Suprapubic skin (tissue), 4 donors: ENCODE data around the gene SLC29A2. TPM values are rescaled to one million over a fixed set of nuclear protein-coding genes. Genes with fewer than 3 reads are reported as not detected.
"Not testable (repeated sequence)": the region's sequence is repeated elsewhere in the genome, so short reads cannot be mapped to it uniquely, and the experiment has no call there.

Source experiments
- DNase-seq, 2 donors: peaks; one replicate each; pipeline ENCODE4 v3.0.0-alpha.2; 2019; ENCODE audit warnings: low spot score in 2 of 2
- H3K27ac ChIP-seq: fragments of 200-600 bp; sonication (generic); one replicate; pipeline ENCODE4 v1.5.1; 2019
- H3K27me3 ChIP-seq: fragments of 200-600 bp; sonication (generic); one replicate; pipeline ENCODE4 v1.5.1; 2019
- H3K36me3 ChIP-seq: fragments of 200-600 bp; sonication (generic); one replicate; pipeline ENCODE4 v1.5.1; 2019
- H3K4me1 ChIP-seq: fragments of 200-600 bp; sonication (generic); one replicate; pipeline ENCODE4 v1.5.1; 2019
- H3K4me3 ChIP-seq: fragments of 200-600 bp; sonication (generic); one replicate; pipeline ENCODE4 v1.5.1; 2019; ENCODE audit warnings: mild to moderate bottlenecking
- H3K9me3 ChIP-seq: fragments of 200-600 bp; sonication (generic); one replicate; pipeline ENCODE4 v1.5.1; 2019
- EP300 ChIP-seq: sonication (generic); formaldehyde crosslinking; IDR thresholded peaks from one replicate; pipeline ENCODE4 v1.6.1; 2017; ENCODE audit warnings: antibody characterized with exemption
- POLR2A ChIP-seq, 2 donors: fragments of 450-650 bp; IDR thresholded peaks; one replicate each; pipeline ENCODE4 v1.6.1; 2017; ENCODE audit warnings: antibody characterized with exemption in 2 of 2, mild to moderate bottlenecking in 2 of 2, moderate library complexity in 2 of 2
- POLR2AphosphoS5 ChIP-seq, 3 donors: sonication (generic); formaldehyde crosslinking; IDR thresholded peaks; one replicate each; pipeline ENCODE4 v1.6.1; 2017; ENCODE audit warnings: antibody characterized with exemption in 3 of 3
- whole genome bisulfite sequencing: methylation state at CpG from one replicate; pipeline ENCODE4 v1.1.5; 2018; 5-methylcytosine and 5-hydroxymethylcytosine counted together
- total RNA-seq, 4 donors: library from RNA; depleted of rRNA; stranded (reverse); fragments of >200 nt; gene quantifications; one replicate each; pipeline ENCODE4 v1.1.0, GENCODE V29; 2016
- TF ChIP-seq, protein P1 (sequence below), 2 donors: fragments of 200-600 bp in 1 of 2; fragments of 450-650 bp in 1 of 2; sonication (generic) in 1 of 2; IDR thresholded peaks; one replicate each; pipeline ENCODE4 v1.5.1; 2016 to 2019; ENCODE audit warnings: antibody characterized with exemption in 2 of 2, mild to moderate bottlenecking in 1 of 2, moderate library complexity in 1 of 2

SLC29A2 gene
- total RNA-seq, 4 donors from 2014 or later: 2.2 to 4.7 (median 3.9) TPM

GRCh38 chr11:66362481-66363147 is 8.9 kb downstream of the SLC29A2 start:
- no peak for TF ChIP-seq POLR2AphosphoS5 (IDR thresholded peaks at IDR 0.05)
- TF ChIP-seq EP300: no peak
- no peak for TF ChIP-seq POLR2A (IDR thresholded peaks at IDR 0.05)
- TF ChIP-seq, protein P1, sequence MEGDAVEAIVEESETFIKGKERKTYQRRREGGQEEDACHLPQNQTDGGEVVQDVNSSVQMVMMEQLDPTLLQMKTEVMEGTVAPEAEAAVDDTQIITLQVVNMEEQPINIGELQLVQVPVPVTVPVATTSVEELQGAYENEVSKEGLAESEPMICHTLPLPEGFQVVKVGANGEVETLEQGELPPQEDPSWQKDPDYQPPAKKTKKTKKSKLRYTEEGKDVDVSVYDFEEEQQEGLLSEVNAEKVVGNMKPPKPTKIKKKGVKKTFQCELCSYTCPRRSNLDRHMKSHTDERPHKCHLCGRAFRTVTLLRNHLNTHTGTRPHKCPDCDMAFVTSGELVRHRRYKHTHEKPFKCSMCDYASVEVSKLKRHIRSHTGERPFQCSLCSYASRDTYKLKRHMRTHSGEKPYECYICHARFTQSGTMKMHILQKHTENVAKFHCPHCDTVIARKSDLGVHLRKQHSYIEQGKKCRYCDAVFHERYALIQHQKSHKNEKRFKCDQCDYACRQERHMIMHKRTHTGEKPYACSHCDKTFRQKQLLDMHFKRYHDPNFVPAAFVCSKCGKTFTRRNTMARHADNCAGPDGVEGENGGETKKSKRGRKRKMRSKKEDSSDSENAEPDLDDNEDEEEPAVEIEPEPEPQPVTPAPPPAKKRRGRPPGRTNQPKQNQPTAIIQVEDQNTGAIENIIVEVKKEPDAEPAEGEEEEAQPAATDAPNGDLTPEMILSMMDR (IDR thresholded peaks at IDR 0.05): no peak
- peaks cover 2% of the 10 kb centered on the region for H3K4me1 ChIP-seq
- H3K36me3 ChIP-seq: no peaks in the 10 kb centered on the region
- no peak overlapping the region for H3K4me3 ChIP-seq
- H3K9me3 ChIP-seq: no peaks in the 10 kb centered on the region
- no peak overlapping the region for H3K27ac ChIP-seq
- WGBS: 91% methylated on average over 7 of the region's 9 CpGs
- no peak for DNase-seq
- H3K27me3 ChIP-seq: no peaks in the 10 kb centered on the region

DNA sequence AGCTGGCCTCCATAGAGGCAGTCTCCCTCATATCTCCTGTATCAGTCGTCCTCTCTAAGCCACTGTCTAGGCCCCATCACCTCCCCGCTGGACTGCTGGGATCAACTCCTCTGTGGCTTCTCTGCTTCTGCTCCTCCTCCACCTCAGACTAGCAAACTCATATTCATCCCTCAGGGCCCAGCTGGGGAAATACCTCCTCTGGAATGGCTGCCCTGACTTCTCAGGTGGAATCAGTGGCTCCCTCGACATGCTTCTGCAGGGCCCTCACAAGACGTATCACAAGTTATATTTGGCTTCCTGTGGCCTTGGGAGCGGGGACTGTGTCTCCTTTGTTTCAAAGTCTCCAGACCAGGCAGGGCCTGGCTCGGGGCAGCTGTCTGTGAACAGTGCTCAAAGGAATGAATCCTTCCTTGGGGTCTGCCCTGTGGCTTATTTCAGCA is 10.0 kb downstream of the SLC29A2 start:
- Histone ChIP-seq H3K4me1 (peaks cover 2% of the 10 kb centered on the region), H3K36me3 (no peaks in the 10 kb centered on the region), H3K27ac (no peak overlapping the region), H3K27me3 (no peaks in the 10 kb centered on the region), H3K4me3 (no peak overlapping the region), H3K9me3 (no peaks in the 10 kb centered on the region)
- no peak for DNase-seq
- 80% methylated on average over 5 of the region's 6 CpGs for WGBS
- TF ChIP-seq POLR2AphosphoS5 (IDR thresholded peaks at IDR 0.05): no peak
- no peak for TF ChIP-seq EP300
- no peak for TF ChIP-seq POLR2A (IDR thresholded peaks at IDR 0.05)

GRCh38 chr11:66360406-66361073 is 11.0 kb downstream of the SLC29A2 start:
- no peak for TF ChIP-seq POLR2A (IDR thresholded peaks at IDR 0.05)
- TF ChIP-seq, protein P1 (IDR thresholded peaks at IDR 0.05): no peak
- TF ChIP-seq POLR2AphosphoS5 (IDR thresholded peaks at IDR 0.05): no peak
- TF ChIP-seq EP300: no peak
- Histone ChIP-seq H3K4me1 (peaks cover 2% of the 10 kb centered on the region), H3K36me3 (no peaks in the 10 kb centered on the region), H3K27me3 (no peaks in the 10 kb centered on the region), H3K27ac (no peak overlapping the region), H3K4me3 (no peak overlapping the region), H3K9me3 (no peaks in the 10 kb centered on the region)
- DNase-seq: no peak
- 95% methylated on average over 15 of the region's 15 CpGs for WGBS

DNA sequence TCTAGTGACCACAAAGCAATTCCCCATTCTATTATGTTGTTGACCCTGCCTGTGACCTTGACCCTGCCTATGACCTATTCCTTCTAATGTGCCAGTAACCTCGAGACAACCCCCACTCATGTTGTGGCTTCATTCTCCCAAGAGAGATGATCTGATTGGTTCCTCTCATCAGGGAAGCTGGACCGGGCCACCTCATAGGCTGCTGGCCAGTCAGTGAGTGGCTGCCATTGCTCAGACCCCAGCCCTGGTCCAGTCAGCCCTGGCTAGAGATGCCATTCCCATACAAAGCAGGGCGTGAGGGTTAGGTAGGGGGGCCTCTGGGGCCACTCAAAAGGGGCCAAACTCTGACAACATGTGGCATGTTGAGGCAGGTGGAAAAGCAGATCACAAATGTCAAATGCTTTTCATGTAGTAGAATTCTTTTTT is 11.9 kb downstream of the SLC29A2 start:
- Histone ChIP-seq H3K27ac (no peak overlapping the region), H3K36me3 (no peaks in the 10 kb centered on the region), H3K4me1 (peaks cover 2% of the 10 kb centered on the region), H3K27me3 (no peaks in the 10 kb centered on the region), H3K4me3 (no peak overlapping the region), H3K9me3 (no peaks in the 10 kb centered on the region)
- WGBS: 72% methylated on average over 3 of the region's 3 CpGs
- no peak for DNase-seq
- TF ChIP-seq POLR2A (IDR thresholded peaks at IDR 0.05) (no peak), POLR2AphosphoS5 (IDR thresholded peaks at IDR 0.05) (no peak), EP300 (no peak)
- TF ChIP-seq, protein P1 (IDR thresholded peaks at IDR 0.05): no peak

GRCh38 chr11:66350560-66351235 is 20.9 kb downstream of the SLC29A2 start:
- not testable (repeated sequence) for H3K36me3 ChIP-seq, H3K4me3 ChIP-seq, DNase-seq, H3K27ac ChIP-seq, H3K27me3 ChIP-seq, H3K9me3 ChIP-seq
- H3K4me1 ChIP-seq: peaks cover 20% of the 10 kb centered on the region
- WGBS: 91% methylated on average over 8 of the region's 8 CpGs

DNA sequence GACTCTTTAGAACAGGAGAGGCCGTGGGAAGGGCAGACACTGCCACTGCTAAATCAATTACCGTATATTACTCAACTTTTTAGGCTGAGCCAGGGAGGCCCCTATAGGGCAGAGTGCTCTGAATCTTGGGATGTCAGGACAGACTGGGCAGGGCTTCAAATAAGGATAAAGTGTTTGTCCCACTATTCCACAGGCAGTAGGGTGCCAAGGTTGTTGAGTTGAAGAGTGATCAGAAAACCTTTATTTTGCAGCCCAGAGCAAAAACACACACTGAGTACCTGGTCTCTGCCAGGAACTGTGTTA is 22.5 kb downstream of the SLC29A2 start:
- 55% methylated on average over 2 of the region's 2 CpGs for WGBS
- no peak overlapping the region for H3K4me3 ChIP-seq
- DNase-seq: no peak
- H3K27ac ChIP-seq: no peak overlapping the region
- no peaks in the 10 kb centered on the region for H3K9me3 ChIP-seq
- peaks cover 33% of the 10 kb centered on the region for H3K4me1 ChIP-seq
- H3K36me3 ChIP-seq: peaks cover 4% of the 10 kb centered on the region
- no peaks in the 10 kb centered on the region for H3K27me3 ChIP-seq
- TF ChIP-seq, protein P1 (IDR thresholded peaks at IDR 0.05): no peak
- TF ChIP-seq POLR2AphosphoS5 (IDR thresholded peaks at IDR 0.05) (no peak), EP300 (no peak)
